GM19025 (cell line): ENCODE measurements around the gene CREB3L2.
"Not testable (repeated sequence)": the region's sequence is repeated elsewhere in the genome, so short reads cannot be mapped to it uniquely, and the experiment has no call there.

ENCODE experiments used
- ATAC-seq: cut with Tn5 transposase; IDR thresholded peaks from one replicate; pipeline ENCODE4 v1.9.1; 2021; ENCODE audit warnings: mild to moderate bottlenecking, low read depth, moderate library complexity; ENCODE audit not compliant: unreplicated experiment

Gene CREB3L2

GRCh38 chr7:137990251-137990941 is 11.5 kb downstream of the CREB3L2 start:
- ATAC-seq, result no peak

DNA sequence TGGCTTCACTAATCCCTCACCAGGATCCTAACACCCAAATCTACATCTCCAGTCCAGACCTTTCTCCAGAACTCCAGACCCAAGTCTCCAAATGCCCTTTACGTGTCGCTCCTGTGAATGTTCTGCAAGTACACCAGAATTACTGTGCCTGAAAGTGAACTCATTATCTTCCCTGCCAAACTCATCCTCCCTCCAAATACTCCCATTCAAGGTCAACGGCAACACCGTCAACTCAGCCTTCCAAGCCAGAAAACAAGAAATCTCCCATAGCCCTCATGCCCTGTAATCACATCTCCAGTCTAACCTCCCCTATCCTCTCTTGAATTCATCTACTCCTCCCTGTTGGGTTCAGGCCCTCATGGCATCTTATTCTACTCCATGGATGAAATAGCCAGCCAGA is 12.3 kb downstream of the CREB3L2 start:
- ATAC-seq, result no peak

- ATAC-seq, result no peak
Measured at GRCh38 chr7:137989094-137989493, 12.8 kb downstream of the CREB3L2 start.

GRCh38 chr7:137987968-137988367 is 13.9 kb downstream of the CREB3L2 start:
- ATAC-seq, result peak; percentile 47

- no peak for ATAC-seq
Measured at GRCh38 chr7:137987563-137987962, 14.3 kb downstream of the CREB3L2 start.

DNA sequence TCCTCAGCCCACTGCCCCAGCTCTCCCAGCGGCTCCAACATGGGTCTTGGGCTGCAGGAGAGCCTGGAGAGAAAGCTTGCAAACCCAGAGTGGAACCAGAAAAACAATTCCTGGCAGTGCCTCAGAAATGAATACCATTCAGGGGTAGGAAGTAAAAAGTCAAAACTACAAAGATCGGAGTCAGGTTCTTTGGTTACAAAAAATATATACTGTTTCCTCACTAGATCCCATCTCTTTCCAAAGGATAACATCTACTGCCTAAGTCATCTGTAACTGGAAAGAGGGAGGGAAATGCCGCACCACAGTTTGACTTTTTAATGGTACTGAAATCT is 14.9 kb downstream of the CREB3L2 start:
- no peak for ATAC-seq

GRCh38 chr7:137986252-137987017 is 15.5 kb downstream of the CREB3L2 start:
- ATAC-seq, result no peak

DNA sequence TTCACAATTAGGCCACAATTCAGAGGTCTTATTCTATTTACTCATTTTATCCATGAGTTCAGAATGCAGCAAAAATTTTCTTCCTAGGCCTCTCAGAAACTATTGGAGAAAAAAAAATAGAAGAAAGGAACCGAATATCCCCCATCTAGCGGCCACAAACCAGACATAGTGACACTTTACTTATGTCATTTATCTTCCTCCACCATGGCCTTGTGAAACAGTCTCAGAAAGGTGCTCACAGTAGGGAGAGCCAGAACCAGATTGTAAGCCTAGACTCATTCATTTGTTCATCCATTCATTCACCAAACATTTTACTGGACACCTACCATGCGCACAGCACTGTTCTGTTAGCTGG is 16.0 kb downstream of the CREB3L2 start:
- ATAC-seq, result peak; percentile 35

- peak; percentile 39 for ATAC-seq
Measured at GRCh38 chr7:137985253-137985896, 16.5 kb downstream of the CREB3L2 start.

DNA sequence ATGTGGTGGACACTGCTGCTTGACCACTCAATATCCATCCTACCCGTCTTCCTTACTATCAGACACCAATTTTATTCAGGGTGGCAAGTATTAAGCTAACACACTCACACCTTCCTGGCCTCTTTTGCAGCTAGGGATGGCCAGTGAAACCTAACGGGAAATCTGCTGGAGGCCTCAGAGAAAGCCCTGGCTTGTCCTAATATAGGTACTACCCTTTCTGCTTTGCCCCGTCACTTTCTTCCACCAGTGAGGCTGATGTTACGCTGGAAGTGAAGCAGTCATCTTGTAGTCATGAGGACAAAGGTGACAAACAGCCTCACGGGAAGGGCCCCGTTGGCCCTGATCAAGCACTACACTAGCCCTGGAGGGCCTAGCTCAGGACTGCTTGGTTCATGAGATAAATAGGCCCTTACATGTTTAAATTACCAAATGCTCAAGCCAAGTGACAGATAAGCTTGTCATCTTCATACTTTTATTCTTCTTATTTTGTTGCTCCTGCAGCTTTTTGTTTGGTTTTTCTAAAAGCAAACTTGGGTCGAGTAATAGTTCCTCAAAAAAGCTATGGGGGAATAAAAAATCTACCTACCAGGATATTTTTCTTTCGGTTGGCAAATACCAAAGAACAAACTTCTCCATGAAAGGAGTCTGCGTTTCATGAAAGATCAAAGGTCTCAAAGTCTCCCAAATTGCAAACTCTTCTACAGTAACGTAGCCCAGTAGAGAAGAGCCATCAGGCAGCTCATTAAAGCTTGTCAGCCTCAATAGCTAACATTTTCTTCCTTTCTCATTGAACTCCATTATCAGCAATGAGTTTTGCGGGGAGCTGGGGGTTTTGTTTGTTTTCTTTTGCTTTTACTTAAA is 17.5 kb downstream of the CREB3L2 start:
- no peak for ATAC-seq

DNA sequence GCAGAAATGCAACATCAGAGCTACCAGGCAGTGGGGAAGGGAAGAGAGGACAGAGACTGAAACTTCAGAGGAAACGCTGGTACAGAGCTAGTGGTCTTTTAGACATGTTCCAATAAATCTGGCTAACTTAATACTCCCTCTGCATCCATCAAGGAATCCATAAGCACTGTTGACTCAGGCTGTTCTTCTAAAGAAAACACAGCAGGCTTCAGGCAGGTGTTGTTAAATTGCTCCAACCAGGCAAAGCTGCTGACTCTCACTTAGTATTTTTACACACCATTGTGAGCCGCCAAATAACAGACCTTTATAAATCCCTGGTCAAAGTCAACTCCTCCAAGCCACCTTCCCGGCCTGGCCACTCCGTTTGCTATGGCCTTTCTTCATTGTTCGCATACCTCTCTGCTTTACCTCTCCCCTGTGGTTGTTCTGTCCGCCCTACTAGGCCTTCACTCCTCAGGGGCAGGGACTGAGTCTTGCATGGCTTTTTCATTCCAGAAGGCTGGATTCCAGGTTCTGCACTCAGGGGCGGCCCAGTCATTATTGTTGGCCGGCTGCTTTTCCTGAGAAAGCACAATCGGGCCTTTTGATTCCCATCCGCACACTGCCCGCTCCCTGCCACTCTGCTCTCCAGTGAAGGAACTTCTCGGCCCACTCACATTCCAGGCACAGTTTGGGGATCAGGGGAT is 18.4 kb downstream of the CREB3L2 start:
- no peak for ATAC-seq

DNA sequence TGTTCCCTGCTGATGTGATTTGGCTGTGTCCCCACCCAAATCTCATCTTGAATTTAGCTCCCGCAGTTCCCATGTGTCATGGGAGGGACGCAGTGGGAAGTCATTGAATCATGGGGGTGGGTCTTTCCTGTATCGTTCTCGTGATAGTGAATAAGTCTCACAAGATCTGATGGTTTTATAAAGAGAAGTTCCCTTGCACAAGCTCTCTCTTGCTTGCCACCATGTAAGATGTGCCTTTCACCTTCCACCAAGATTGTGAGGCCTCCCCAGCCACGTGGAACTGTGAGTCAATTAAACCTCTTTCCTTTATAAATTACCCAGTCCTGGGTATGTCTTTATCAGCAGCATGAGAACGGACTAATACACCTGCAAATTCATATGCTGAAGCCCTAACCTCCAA is 19.5 kb downstream of the CREB3L2 start:
- not testable (repeated sequence) for ATAC-seq

DNA sequence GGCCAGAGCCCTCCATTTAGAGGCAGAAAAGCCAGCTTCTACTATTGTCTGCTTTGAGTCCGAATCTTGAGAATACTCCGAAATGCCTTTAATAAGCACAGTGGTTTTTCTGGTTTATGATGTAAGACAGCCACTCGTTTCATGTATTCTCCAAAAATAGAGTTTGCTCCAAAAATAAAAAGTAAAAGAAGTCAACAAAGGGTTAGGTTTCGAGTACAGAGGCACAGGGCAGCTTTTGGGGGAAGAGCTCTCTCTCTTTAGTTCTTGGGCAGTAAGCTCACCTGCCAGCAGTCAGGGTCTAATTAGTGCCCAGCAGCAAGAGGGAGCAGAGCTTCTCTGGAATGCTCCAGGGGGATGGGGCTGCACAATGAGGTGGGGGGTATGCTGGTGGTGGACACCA is 20.2 kb downstream of the CREB3L2 start:
- peak; percentile 61 for ATAC-seq

- no peak for ATAC-seq
Measured at GRCh38 chr7:137981175-137981574, 20.7 kb downstream of the CREB3L2 start.

DNA sequence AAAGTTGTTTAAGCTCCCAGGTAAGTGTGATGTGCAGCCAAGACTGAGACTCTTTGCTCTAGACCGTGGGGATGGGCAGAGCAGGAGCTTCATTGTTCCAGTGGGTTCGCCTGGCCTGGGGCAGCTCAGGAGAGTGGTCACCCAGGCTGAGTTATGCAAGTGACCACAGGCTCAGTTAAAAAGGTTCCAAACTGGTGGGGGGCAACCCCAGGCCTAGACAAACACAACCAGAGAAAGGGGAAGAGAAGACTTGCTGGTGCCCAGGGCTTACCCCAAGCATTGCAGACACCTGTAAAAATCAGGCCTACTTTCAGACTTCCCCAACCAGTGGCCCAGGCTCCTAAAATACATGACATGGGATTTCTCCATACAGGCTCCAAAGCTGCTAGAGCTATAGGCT is 21.6 kb downstream of the CREB3L2 start:
- no peak for ATAC-seq

GRCh38 chr7:137978464-137979237 is 23.2 kb downstream of the CREB3L2 start:
- no peak for ATAC-seq

- no peak for ATAC-seq
Measured at GRCh38 chr7:137977173-137977572, 24.7 kb downstream of the CREB3L2 start.

DNA sequence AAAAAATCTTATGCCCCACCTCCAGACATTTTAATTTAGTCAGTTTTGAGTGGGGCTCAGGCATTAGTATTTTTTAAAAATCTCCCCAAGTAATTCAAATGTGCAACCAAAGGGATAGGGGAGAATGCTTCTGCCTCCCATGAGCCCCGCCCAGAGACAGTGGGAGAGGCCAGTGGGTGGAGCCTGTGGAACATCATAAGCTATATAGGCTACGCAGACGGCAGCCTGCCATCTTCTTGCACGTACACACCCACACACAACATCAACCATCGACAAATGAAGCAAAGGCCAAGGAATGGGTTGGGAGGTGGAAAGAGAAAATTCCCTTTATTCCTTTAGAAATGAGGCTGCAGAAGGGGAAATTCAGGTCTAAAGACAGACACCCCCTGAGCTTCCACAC is 25.2 kb downstream of the CREB3L2 start:
- ATAC-seq, result no peak

- ATAC-seq, result no peak
Measured at GRCh38 chr7:137976232-137976631, 25.7 kb downstream of the CREB3L2 start.

DNA sequence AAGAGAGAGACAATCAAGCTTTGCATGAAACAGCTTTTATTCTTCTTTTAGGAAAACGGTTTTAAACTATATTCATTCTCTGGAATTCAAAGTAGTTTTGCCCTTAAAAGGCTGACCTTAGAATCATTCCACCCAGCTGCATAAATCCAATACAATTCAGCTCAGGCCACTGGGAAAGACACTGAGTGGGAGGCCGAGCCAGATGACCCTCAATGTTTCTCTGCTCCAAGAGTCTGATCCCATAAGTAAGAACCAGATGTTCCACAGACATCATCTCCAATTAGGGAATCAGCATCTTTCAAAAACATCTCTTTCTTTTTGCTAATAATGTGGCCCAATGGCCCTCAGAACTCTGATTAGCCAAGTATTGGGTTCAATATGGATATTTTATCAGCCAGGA is 26.1 kb downstream of the CREB3L2 start:
- no peak for ATAC-seq
